Cortex of kidney (tissue), 1 donor: ENCODE results near the gene PXMP4.
A peak's percentile ranks its signal among the peaks of the same experiment; 100 is the strongest.

Experiments used
- DNase-seq: peaks from one replicate; lab custom pipeline; 2025; lab: John Stamatoyannopoulos, UW

The PXMP4 gene

GRCh38 chr20:33668466-33669155 lies 51.5 kb downstream of the PXMP4 start:
- DNase-seq, result no peak

GRCh38 chr20:33667676-33668465 lies 52.2 kb downstream of the PXMP4 start:
- DNase-seq, result peak; percentile 61

GRCh38 chr20:33667245-33667675 lies 52.9 kb downstream of the PXMP4 start:
- no peak for DNase-seq

GRCh38 chr20:33666293-33667244 lies 53.5 kb downstream of the PXMP4 start, which contains the start of gene ACTL10:
Gene ACTL10 (plus strand): TSS chr20:33666943. CDS start chr20:33667498, 555 bp downstream.
- peak; percentile 27 for DNase-seq

- DNase-seq, result no peak
These were observed 55.4 kb downstream of the PXMP4 start for GRCh38 chr20:33664762-33665144.

GRCh38 chr20:33664085-33664761 lies 55.9 kb downstream of the PXMP4 start:
- DNase-seq, result no peak

- DNase-seq, result peak; percentile 25
These were observed 56.7 kb downstream of the PXMP4 start for GRCh38 chr20:33663161-33664084.

GRCh38 chr20:33662172-33662571 lies 57.9 kb downstream of the PXMP4 start, which contains the start of gene C20orf144:
Gene C20orf144 (plus strand): TSS chr20:33662327. CDS start chr20:33662346, 19 bp downstream.
- DNase-seq, result no peak

GRCh38 chr20:33660685-33661058 lies 59.4 kb downstream of the PXMP4 start:
- DNase-seq, result no peak

- DNase-seq, result no peak
These were observed 60.0 kb downstream of the PXMP4 start for GRCh38 chr20:33660035-33660684.

GRCh38 chr20:33659341-33660034 lies 60.6 kb downstream of the PXMP4 start:
- no peak for DNase-seq

GRCh38 chr20:33658929-33659328 lies 61.2 kb downstream of the PXMP4 start:
- no peak for DNase-seq

GRCh38 chr20:33658510-33658909 lies 61.6 kb downstream of the PXMP4 start:
- no peak for DNase-seq

GRCh38 chr20:33657704-33658095 lies 62.4 kb downstream of the PXMP4 start:
- no peak for DNase-seq

- DNase-seq, result no peak
These were observed 63.1 kb downstream of the PXMP4 start for GRCh38 chr20:33656783-33657703.

GRCh38 chr20:33656010-33656782 lies 63.9 kb downstream of the PXMP4 start:
- no peak for DNase-seq

- no peak for DNase-seq
These were observed 64.9 kb downstream of the PXMP4 start for GRCh38 chr20:33655164-33655563.
